HG02981 (cell line): ENCODE data around the gene TCHP.

Source experiments
- ATAC-seq: cut with Tn5 transposase; IDR thresholded peaks from one replicate; pipeline ENCODE4 v1.9.1; 2021; ENCODE audit warnings: mild to moderate bottlenecking, moderate library complexity; ENCODE audit not compliant: unreplicated experiment

The TCHP gene

DNA sequence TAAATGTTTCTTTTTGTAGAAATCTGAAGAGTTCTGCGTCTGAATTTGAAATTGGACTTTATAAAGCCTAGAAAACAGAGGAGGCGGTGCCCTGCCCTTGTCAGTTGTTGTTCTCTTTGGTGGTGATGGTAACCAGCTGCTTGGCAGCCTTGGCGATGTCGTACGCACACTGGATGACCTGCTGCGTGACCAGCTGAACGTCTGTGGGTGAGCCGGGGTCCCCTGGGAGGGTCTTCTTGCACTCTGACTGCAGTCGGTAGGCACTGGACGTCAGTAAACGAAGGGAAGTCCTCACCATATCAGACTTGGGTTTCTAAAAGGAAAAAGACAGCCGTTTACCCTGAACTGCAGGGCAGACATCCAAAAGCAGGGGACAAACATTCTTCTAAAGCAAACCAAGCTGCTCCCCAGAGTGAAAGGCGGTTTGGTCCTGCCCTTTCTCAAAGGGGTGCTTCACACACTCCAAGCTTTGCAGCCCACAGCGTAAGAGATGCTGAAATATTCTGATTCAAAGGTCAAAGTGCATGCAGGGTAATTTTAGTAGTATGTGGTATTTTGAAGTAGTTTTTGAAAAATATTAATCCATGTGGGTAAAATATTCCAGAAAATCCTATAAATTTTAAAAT lies 32.9 kb downstream of the TCHP start:
- ATAC-seq, result no peak

GRCh38 chr12:109934026-109934425 lies 34.0 kb downstream of the TCHP start:
- ATAC-seq, result no peak

DNA sequence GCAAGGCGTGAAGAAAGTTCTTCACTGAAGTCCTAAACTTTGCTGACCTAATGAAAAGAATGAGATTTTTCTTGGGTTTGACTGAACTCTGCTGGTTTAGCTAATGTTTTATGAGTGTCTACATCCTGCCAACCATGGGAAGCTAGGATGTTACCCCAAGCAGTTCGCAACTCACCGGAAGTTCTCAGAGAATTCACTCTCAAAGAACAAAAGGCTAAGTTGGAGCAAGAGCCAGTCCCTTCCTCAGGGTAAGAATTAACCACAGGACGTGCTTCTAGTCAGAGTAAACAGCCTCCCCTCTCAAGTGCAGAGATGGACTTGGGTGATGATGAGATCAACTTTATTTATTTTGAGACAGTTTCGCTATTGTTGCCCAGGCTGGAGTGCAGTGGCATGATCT lies 37.3 kb downstream of the TCHP start:
- no peak for ATAC-seq

DNA sequence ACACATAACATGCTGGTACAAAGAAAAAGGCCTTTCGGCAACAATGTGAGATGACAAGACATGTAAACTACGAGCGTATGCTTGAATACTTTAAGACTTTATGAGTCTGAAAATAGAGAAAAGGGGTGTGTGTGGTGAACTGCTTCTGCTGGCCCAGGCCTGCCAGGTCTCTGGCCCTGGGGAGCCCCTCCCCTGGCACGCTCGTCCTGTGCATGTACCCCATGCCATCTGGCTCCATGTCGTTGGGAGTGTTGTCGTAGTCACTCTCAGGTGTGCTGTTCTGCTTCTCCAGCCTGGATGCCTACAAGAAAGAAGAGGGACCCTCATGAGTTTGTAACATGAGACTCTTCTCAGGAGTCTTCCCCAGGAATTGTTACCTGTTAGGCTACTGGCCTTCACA lies 38.9 kb downstream of the TCHP start:
- no peak for ATAC-seq

DNA sequence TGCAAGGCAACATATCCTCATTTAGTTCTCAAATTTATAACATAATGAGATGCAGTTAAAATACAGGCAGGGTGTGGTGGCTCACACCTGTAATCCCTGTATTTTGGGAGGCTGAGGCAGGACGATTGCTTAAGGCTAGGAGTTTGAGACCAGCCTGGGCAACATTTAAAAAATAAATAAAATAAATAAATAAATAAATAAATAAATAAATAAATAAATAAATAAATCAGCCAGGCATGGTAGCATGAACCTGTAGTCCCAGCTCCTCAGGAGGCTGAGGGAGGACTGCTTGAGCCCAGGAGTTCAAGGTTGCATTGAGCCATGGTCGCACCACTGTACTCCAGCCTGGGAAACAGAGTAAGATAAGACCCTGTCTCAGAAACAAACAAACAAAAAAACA lies 39.4 kb downstream of the TCHP start:
- ATAC-seq, result no peak

GRCh38 chr12:109940339-109940923 lies 40.4 kb downstream of the TCHP start:
- no peak for ATAC-seq

- no peak for ATAC-seq
These were observed 43.7 kb downstream of the TCHP start for GRCh38 chr12:109943811-109944210.

DNA sequence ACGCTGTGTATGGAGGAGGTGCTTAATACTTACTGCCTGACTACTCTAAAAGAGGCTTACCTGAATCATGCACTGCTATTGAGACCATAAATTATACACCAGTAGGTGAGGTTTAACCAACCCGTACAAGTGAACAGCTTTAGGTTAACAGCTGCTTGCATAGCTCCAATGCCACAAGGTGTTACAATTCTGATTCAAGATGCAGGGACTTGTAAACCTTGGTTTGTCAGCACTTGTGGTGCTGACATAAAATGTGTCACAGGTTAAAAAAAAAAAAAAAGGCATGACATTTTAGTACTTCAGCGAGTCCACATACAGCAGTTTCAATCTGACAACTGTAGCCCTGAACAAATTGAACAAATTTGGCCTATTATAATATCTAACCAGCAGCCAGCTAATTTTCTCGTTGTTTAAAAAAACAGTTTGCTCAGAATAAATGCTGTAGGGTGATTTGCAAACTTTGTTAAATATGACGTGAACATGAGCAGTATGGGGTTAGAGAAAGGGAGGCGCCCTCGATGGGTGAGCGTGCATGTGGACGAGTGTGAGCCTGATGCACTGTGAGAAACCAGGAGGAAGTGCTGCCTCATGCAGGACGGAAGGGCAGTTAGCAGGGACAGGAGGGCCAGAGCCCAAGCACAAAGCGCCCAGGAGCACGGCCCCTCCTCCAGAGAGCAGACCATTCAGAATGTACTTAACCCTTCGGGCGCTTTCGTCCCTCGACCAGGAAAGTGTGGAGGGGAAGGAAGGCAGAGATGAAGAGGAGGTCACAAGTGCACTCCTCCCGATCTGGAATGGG lies 44.7 kb downstream of the TCHP start:
- no peak for ATAC-seq

GRCh38 chr12:109946505-109946904 lies 46.4 kb downstream of the TCHP start:
- ATAC-seq, result no peak

DNA sequence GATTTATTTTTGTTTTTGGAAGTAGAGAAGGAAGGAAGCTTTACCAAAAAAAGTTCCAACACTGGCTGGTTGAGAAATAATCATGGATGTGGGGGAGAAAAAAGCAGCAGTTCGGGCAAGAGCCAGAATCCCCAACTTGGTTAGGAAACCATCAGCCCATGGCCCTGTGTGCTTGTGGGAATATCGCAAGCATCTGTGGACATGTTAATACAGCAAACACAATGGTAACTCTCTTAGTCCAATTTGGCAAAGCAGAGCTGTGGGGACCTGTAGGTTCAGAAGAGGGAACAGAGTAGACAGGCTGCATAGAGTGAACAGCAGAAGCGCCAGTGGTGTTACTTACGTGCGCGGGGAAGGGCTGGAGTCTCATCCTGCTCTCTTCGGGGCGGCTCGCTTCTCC lies 46.8 kb downstream of the TCHP start:
- ATAC-seq, result no peak

- ATAC-seq, result no peak
These were observed 47.4 kb downstream of the TCHP start for GRCh38 chr12:109947521-109947920.

GRCh38 chr12:109948368-109948767 lies 48.3 kb downstream of the TCHP start:
- no peak for ATAC-seq

GRCh38 chr12:109949089-109949488 lies 49.0 kb downstream of the TCHP start:
- no peak for ATAC-seq

GRCh38 chr12:109950625-109951024 lies 50.6 kb downstream of the TCHP start:
- ATAC-seq, result no peak

DNA sequence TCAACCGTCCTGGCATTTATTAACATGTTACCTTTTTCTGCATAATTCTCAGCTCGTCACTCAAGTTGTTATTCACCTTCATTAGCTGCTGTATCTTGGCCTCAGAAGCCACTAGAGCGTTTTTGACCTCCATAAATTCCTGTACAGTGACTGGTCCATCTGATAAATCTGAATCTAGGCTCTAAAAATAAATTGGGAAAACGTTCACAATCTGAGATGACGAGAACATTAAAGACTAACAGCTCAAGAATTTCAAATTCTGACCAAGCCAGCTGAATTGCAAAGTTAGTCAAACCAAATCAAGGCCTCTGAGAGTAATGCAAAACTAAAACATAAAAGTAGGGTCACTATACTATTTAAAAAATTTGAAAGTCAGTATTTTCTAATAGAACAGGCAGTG lies 51.1 kb downstream of the TCHP start:
- ATAC-seq, result no peak

DNA sequence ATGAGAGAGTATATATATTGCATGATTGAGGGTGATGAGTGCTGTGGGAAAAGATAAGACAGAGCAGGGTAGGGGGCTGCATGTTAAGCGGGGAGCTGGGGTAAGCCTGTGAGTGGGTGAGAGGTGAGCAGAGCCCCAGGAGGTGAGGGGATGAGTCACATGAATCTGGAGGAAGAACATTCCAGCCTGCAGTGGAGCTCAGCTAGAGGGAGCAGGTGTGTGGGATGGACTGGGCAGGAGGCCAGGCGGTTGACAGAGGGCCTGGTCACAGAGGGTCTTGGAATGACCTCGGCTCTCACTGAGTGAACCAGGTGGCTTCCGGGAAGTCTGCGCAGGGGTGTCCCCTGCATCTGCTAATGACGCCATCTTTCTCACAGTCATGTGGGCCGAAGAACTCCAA lies 51.7 kb downstream of the TCHP start:
- ATAC-seq, result no peak

DNA sequence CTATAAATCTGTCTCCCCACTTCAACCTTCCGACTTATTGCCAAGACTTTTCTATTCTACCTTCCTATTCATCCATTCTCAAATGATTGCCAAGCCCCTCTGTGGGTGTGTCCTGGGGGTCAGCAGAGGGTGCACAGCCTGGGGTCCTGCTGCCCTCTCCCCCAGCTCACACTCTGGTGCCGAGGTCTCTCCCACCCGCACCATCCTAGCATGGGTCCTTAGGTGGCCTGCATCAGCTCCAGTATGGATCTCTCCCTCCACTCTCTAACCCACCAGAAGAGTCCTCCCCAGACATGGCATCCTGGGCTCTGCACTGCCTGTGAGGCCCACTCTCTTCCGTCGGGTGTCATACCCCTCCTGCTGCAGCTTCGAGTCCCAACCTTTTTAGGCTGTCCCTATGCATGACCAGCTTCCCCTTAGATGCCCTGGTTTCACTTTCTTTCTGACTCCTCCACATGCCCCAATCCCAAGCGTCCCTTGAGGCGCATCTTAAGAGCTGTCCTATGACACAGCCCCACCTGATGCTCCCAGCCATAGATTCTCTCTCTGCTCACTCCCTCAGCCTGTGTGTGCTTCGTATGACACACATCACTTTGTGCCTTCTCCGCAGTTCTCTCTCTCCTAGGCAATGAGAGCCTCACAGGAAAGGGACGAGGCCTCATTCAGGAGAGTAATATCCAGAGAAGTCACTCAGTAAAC lies 52.2 kb downstream of the TCHP start:
- no peak for ATAC-seq

GRCh38 chr12:109952873-109953272 lies 52.8 kb downstream of the TCHP start:
- no peak for ATAC-seq

- ATAC-seq, result no peak
These were observed 53.6 kb downstream of the TCHP start for GRCh38 chr12:109953656-109954055.

- ATAC-seq, result no peak
These were observed 58.3 kb downstream of the TCHP start for GRCh38 chr12:109958374-109958773.

GRCh38 chr12:109959411-109960093 lies 59.5 kb downstream of the TCHP start:
- ATAC-seq, result no peak
